Measurements from ENCODE around the gene TXNDC9.
"Not testable (repeated sequence)": the region's sequence is repeated elsewhere in the genome, so short reads cannot be mapped to it uniquely, and the experiment has no call there.

The TXNDC9 gene

DNA sequence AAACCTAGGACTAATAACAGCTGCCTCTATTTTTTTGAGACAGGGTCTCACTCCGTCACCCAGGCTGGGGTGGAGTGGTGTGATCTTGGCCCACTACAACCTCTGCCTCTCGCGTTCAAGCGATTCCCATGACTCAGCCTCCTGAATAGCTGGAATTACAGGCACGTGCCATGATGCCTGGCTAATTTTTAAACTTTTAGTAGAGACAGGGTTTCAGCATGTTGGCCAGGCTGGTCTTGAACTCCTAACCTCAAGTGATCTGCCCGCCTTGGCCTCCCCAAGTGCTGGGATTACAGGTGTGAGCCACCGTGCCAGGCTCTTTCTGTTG is 18.3 kb downstream of the TXNDC9 start:
- not testable (repeated sequence) for DNase-seq

DNA sequence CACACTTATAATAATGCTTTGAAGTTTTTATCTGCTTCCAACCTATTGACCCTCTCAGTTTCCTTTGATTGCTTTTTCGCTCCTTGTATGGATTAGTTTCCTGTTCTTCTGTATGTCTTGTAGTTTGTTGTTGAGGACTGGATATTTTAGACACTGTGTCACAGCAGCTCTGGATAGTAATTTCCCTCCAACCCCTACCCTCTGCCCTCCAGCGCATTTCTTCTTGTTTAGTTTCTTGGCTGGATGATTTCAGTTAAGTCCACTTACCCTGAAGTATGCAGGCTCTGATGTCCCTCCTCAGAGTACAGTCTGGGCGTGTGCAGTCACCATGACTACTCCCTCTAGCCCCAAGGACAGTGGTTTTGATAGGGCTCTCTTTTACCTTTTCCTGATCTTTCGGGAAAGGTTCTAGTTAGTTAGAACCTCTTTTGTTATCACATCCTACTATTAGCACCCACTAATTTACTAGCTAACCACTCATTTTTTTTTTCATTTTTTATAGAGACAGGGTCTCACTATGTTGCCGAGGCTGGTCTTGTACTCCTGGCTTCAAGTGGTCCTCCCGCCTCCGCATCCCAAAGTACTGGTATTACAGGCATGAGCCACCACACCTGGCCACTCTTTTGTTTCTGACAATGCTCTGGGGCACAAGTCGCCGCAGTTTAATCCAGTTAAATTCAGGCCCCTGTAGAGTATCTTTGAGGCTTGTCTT is 18.8 kb downstream of the TXNDC9 start:
- DNase-seq, result no peak

DNA sequence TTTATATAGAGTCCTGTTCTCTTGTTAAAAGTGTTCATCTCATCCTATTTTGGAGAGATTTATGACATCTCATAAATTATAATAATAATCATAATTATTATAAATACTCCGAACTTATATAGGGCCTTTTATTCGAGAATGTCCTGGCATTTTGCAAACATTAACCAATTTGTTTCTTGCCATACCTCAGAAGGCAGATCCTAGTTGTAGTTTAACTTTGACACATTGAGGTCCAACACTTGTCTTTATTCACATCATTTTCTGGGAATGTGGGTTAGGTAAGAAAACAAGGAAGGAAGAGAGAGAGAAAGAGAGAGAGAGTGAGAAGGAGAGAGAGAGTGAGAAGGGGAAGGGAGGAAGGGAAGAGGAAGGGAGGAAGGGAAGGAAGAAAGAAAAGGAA is 35.0 kb downstream of the TXNDC9 start, which contains the start of gene LYG1:
TSS of gene LYG1 (minus strand) at position 101 of the 400 bp plus-strand sequence. CDS start 5,527 bp downstream, outside the sequence.
- DNase-seq, result not testable (repeated sequence)

DNA sequence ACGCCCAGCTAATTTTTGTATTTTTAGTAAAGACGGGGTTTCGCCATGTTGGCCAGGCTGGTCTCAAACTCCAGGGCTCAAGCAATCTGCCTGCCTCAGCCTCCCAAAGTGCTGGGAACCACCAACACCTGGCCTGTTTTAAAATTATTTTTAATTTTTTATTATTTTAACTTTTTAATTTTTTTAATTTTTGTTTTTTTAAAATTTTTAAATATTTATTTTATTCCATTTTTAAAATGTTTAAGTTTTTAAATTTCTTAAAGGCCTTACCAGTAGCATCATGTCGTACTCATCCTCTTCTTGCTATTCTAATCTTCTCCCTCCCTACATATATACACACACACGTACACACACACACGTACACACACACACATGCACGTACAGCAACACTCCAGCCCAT is 36.6 kb downstream of the TXNDC9 start:
- no peak for DNase-seq

DNA sequence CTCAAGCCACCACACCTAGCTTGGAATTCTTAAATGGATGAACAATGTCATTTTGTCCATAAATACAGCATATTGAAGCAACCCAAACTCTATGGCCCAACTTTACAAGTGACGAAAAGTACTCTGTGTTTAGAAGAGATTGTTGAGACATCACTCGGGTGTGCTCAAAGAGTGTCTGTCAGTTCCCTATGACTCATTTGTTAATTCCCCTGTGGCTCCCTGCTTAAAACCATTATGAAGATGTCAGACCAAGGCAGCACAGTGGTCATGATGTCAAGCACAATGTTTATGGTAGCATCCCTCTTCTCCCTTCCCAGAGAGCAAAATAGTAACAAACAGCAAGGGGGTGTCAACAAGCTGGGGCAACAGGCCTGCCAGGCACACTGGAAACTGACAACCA is 38.1 kb downstream of the TXNDC9 start:
- DNase-seq, result no peak

DNA sequence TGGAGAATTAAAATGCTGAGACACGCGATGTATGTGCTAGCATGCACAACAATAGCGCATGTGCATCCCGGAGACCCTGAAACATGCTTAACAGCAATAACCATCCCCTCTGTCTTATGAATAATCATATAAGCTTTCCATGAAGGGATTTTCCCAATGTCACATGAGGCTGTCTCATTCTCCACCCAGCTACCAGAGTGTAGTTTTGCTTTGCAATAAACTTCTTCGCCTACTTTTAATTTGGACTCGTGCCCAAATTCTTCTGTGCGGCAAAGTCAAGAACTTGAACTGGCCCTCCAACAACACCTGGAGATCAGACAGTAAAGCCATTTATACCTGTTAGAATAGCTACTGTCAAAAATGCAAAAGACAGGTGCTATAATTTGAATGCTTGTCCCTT is 50.6 kb downstream of the TXNDC9 start:
- DNase-seq, result no peak

DNA sequence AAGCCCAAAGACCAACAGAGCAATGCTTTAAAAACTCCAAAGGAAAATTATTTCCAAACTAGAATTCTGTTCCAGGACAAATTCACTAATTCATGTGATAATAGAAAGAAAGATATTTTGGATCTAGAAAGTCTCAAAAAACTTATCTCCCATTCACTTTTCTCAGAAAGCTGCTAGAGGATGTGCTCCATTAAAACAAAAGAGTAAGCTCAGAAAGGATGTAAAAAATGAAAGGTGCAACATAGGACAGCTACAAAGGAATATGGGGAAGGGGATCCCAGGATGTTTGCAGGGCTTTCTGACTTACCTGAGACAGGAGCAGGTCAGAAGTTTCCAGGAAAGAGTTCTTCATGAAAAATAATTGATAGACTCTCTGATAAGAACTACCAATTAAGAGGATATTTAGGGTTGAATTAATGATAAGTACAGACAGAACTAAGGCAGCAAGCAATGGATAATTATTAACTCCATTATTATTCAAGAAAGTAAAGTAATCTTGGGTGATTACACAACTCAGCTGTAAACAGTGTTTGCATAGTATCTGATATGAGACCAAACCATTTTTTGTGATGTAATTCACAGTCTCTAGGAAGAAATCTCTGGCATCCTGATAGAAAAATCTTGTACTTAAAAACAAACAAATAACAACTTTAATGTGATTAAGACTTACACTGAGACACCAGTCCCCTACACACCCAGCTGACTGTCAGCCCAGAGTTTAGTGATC is 56.0 kb downstream of the TXNDC9 start:
- no peak for DNase-seq

DNA sequence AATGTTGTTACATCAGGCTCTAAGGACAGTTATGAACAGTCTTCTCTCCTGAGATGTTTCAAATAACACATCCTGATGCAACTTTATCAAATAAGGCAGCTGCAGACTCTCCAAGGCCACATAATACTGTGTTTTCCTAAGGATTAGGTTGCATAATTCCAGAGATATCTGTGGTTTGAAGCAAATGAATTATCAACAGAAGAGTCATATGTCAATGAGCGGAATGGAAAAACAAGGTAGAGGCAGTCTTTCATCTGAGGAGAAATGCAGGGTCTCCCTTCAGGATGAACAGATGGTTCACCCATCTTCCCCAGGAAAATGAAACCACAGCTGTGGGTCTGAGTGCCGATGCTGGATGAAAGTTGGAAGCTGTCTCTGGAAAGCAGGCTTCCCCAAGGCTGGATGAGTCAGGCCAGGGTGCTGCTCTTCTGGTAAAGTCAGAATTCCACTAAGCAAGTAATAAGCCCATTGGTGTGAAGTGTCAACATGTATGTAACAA is 57.3 kb downstream of the TXNDC9 start:
- no peak for DNase-seq

DNA sequence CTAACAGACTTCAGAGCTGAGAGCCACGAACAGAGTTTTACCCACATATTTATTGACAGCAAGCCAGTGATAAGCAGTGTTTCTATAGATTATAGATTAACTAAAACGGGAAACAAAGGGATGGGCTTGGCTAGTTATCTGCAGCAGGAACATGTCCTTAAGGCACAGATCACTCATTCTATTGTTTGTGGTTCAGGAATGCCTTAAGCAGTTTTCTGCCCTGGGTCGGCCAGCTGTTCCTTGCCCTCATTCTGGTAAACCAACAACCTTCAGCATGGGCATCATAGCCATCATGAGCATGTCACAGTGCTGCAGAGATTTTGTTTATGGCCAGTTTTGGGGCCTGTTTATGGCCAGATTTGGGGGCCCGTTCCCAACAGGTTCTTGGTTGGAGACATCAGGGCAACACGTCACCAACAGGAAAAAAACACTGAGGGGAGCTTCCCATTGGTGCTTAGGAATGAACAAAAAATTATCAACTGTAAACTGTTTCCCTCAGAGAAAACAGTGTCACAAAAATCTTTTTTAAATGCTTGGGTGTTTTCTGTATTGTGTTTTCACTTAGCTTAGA is 57.9 kb downstream of the TXNDC9 start:
- not testable (repeated sequence) for DNase-seq

DNA sequence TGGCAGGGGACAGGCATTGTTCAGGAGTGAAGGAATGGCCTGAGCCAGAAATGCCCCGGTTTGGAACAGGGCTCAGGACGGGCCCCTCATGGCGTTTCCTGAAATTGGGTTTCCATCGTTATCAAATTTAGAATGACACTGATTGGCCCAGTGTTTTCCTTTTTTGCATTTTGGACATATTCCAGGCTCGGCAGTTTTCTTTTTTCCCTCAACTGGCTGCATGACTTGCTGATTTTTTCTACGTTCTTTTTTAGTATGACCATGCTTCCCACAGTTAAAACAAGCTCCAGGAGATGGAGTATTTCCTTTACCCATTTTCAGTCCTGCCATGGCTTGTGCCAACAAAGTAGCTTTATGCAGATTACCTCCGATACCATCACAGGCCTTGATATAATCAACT is 60.3 kb downstream of the TXNDC9 start:
- DNase-seq, result no peak
